H1 (cell line): Measurements from ENCODE around the gene DHCR7. TPM values are rescaled to one million over a fixed set of nuclear protein-coding genes. Genes with fewer than 3 reads are reported as not detected.

Experiments
- GTF2F1 ChIP-seq: IDR thresholded peaks from 2 replicates; pipeline ENCODE4 v1.6.1; 2012; ENCODE audit warnings: low read depth, low read length, improper control_type of control experiment, borderline replicate concordance
- MAFK ChIP-seq: IDR thresholded peaks from 2 replicates; pipeline ENCODE4 v1.6.1; 2012; ENCODE audit warnings: low read depth, mild to moderate bottlenecking, improper control_type of control experiment, low read length
- TEAD4 ChIP-seq: IDR thresholded peaks from 2 replicates; pipeline ENCODE4 v1.6.1; 2012; ENCODE audit warnings: low read depth, low read length, inconsistent platforms, mixed read lengths
- polyA plus RNA-seq, 7 experiments: library from polyadenylated mRNA; depleted of rRNA in 3 of 7; stranded (reverse) in 5 of 7; unstranded in 2 of 7; fragments of >200 nt in 5 of 7; fragments of 200-250 nt in 2 of 7; gene quantifications; 1 replicate in 5 of 7; 2 replicates in 1 of 7; 4 replicates in 1 of 7; pipeline versions ENCODE4 v1.2.1 to v1.2.3, GENCODE V29; 2011 to 2013; ENCODE audit warnings: missing spikeins in 2 of 7, mixed read lengths in 2 of 7
- total RNA-seq: library from RNA; stranded (reverse); fragmentation: NEBNext Ultra II Directional; extraction: Animal tissue kit (Norgen Biotek cat#: 25700); gene quantifications from 2 replicates; pipeline ENCODE4 v1.2.1, GENCODE V29; 2021
- TF ChIP-seq, protein P1 (sequence below): IDR thresholded peaks from 2 replicates; pipeline ENCODE4 v1.6.1; 2012; ENCODE audit warnings: inconsistent platforms

DHCR7 gene
- total and polyA plus RNA-seq, 2 of the 8 experiments (the other 6 are each of a cell fraction or from before 2014, with no cell fraction given): 144 to 157 TPM

DNA sequence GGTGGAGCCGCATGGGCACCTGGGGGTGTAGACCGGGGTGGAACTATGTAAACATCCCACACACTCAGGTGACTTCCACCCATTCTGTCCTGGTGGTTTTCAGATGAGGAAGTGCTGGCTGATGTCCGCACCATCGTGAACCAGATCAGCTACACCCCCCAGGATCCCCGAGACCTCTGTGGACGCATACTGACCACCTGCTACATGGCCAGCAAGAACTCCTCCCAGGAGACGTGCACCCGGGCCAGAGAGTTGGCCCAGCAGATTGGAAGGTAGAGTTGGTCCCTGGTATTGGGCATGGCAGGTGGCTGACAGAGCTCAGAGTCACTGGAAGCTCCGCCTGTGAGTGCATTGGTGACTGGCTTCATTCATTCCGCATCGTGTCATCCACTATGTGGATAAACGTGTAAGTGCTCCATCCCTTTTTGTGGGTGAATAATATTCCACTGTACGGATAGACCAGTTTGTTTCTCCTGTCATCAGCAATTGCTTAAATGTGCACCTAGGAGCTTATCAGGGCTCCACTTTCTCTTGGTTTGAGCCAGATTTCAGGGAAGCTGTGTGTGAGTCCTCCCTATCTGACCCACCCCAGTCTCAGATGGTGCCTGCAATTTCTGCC, 34.7 kb upstream of the DHCR7 start (continued):
- TF ChIP-seq, protein P1, sequence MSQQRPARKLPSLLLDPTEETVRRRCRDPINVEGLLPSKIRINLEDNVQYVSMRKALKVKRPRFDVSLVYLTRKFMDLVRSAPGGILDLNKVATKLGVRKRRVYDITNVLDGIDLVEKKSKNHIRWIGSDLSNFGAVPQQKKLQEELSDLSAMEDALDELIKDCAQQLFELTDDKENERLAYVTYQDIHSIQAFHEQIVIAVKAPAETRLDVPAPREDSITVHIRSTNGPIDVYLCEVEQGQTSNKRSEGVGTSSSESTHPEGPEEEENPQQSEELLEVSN: no peak
- no peak for TF ChIP-seq MAFK
- no peak for TF ChIP-seq TEAD4
- TF ChIP-seq GTF2F1: no peak
- TF ChIP-seq, all 59 proteins: peak for 0
